ENCODE data around the gene MYB.

- TF ChIP-seq CTCF (IDR thresholded peaks at IDR 0.05) (no peak), POLR2A (IDR thresholded peaks at IDR 0.05) (no peak)
Observed at GRCh38 chr6:135181333-135182070, 394 bp downstream of the MYB start.
